GM19351 (cell line): Measurements from ENCODE around the gene PBRM1.
"Not testable (repeated sequence)": the region's sequence is repeated elsewhere in the genome, so short reads cannot be mapped to it uniquely, and the experiment has no call there.

ENCODE experiments used
- ATAC-seq: cut with Tn5 transposase; IDR thresholded peaks from one replicate; pipeline ENCODE4 v1.9.1; 2021; ENCODE audit warnings: mild to moderate bottlenecking, moderate library complexity; ENCODE audit not compliant: unreplicated experiment

The PBRM1 gene

DNA sequence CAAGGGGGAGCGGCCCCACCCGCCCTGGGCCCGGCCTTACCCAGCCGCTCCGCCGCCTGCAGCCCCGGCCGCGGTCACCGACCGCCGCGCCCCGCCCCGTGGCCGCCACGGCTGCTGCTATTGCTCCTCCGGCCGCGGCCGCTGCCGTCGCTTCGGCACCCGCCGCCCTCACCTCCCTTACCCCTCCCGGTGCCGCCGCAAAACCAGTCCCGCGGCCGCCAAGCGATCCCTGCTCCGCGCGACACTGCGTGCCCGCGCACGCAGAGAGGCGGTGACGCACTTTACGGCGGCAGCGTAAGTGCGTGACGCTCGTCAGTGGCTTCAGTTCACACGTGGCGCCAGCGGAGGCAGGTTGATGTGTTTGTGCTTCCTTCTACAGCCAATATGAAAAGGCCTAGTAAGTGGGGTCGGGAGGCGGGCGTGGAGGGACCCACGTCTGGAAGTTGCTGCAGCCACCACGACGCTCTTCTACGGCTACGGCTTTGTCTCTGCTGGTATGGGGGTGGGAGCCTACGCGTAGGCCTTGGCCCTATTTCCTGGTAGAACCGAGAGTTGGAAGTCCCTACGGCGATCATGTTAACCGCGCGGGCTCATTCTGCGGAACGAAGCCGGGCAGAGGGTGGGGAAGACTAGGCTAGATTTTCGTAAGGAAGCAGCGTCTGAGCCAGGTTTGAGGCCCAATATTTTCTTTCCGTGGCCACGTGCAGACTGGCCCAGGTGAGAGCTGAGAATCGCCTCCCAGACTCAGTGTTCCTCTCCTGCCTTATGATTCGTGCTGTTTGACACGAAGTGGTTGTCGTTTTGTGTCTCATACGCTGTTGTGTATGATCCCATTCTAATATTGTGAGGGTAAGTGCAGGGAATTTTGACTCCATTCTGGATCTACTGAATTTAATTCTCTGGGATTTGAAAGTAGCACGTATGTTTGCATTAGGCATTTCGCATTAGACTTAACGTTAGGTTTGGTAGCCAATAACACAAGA lies at the start of gene PBRM1, which contains the start of gene GNL3:
PBRM1 (minus strand) TSS at position 205 of the 983 bp plus-strand sequence.
GNL3 (plus strand) TSS at position 324 of the 983 bp plus-strand sequence; CDS start at position 385, 61 bp downstream.
- ATAC-seq: peak; percentile 55

DNA sequence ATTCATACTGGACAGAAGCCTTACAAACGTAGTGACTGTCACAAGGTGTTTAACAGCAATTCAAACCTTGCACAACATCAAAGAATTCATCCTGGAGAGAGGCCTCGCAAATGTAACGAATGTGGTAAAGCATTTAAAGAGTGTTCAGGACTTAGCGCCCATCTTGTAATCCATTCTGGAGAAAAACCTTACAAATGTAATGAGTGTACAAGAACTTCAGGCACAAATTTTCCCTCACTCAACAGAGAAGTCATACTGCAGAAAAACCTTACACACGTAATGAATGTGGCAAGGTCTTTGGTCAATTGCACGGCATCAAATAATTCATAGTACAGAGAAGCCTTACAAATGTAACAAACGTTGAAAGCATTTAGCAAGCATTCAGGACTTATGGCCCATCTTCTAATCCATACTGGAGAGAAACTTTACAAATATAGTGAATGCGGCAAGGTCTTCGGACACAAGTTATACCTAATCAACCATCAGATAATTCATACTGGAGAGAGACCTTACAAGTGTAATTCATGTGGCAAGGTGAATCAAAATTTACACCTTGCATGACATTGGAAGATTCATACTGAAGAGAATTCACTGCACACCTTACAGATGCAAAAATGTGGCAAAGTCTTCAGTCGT lies 47.7 kb upstream of the PBRM1 start:
- ATAC-seq: no peak

DNA sequence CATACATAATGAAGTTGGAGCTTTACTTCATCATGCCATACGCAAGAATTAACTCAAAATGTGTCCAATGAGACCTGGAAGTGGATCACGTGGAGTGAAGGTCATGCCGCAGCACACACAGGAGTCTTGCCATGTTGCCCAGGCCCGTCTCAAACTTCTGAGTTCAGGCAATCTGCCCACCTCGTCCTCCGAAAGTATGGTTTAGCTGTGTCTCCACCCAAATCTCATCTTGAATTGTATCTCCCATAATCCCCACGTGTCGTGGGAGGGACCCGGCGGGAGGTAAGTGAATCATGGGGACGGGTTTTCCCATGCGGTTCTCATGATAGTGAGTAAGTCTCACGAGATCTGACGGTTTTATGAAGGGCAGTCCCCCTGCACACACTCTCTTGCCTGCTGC lies 45.9 kb upstream of the PBRM1 start:
- ATAC-seq: no peak

DNA sequence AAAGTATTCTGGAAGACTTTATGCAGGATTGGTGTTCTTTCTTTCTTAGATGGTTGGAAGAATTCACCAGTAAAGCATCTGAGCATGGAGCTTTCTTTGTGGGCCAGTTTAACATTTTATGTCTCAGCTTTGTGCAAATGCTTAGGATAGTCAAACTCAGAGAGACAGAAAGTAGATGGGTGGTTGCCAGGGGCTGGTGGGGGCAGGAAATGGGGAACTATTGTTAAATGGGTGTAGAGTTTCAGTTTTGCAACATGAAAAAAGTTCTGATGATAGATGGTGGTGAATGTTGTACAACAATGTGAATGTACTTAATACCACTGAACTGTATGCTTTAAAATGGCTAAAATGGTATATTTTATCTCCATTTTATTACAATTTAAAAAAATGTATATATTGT lies 45.0 kb upstream of the PBRM1 start:
- no peak for ATAC-seq

DNA sequence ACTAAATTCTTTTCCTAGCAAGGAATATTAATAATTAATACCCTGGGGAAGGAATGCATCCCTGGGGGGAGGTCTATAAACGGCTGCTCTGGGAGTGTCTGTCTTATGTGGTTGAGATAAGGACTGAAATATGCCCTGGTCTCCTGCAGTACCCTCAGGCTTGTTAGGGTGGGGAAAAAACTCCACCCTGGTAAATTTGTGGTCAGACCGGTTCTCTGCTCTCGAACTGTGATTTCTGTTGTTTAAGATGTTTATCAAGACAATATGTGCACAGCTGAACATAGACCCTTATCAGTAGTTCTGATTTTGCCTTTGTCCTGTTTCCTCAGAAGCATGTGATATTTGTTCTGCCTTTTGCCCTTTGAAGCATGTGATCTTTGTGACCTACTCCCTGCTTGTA lies 43.0 kb upstream of the PBRM1 start:
- not testable (repeated sequence) for ATAC-seq

DNA sequence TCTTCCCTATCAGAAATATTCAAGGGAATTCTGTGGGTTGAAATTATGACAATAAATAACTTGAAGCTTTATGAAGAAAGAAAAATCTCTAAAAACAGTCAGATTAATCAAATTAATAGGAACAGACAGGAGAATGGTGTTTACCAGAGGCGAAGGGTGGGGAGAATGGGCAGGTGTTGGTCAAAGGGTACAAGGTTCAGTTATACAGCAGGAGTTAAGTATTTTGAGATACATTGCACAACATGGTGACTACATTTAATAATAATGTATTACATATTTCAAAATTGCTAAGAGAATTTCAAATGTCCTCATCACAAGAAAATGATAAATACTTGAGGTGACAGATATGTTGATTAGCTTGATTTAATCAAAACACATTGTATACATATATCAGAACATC lies 38.8 kb upstream of the PBRM1 start:
- ATAC-seq: no peak

DNA sequence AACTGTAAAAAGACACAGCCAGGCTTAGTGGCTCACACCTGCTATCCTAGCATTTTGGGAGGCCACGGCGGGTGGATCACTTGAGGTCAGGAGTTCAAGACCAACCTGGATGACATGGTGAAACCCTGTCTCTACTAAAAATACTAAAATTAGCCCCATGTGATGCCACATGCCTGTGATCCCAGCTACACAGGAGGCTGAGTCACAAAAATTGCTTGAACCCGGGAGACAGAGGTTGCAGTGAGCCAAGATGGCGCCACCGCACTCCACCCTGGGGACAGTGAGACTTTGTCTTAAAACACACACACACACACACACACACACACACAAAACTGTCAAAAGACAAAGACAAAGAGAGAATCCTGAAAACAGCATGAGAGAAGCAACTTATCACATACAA lies 38.2 kb upstream of the PBRM1 start:
- ATAC-seq: no peak

DNA sequence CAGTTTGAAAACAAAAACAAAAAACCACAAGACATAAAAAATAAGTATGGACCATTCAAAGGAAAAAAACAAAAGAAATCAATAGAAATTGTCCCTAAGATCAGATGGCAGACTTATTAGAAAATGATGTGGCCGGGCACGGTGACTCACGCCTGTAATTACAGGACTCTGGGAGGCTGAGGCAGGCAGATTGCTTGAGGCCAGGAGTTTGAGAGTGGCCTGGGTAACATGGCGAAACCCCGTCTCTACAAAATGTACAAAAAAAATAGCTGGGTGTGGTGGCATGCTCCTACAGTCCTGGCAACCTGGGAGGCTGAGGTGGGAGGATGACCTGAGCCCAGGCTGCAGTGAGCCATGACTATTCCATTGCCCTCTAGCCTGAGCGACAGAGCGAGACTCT lies 36.8 kb upstream of the PBRM1 start:
- ATAC-seq: no peak

DNA sequence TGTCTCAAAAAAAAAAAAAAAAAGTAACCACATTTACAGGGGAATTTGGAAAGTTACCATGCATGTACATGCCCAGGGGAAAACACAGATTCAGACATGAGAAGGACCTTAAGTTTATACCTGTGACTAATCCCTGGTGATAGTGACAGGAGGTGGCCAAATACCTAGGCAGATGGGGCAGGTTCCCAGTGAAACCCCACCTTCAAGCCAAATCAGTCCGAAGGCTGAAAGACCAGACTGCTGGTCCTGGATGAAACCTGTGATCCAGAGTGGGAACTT lies 36.0 kb upstream of the PBRM1 start:
- no peak for ATAC-seq

DNA sequence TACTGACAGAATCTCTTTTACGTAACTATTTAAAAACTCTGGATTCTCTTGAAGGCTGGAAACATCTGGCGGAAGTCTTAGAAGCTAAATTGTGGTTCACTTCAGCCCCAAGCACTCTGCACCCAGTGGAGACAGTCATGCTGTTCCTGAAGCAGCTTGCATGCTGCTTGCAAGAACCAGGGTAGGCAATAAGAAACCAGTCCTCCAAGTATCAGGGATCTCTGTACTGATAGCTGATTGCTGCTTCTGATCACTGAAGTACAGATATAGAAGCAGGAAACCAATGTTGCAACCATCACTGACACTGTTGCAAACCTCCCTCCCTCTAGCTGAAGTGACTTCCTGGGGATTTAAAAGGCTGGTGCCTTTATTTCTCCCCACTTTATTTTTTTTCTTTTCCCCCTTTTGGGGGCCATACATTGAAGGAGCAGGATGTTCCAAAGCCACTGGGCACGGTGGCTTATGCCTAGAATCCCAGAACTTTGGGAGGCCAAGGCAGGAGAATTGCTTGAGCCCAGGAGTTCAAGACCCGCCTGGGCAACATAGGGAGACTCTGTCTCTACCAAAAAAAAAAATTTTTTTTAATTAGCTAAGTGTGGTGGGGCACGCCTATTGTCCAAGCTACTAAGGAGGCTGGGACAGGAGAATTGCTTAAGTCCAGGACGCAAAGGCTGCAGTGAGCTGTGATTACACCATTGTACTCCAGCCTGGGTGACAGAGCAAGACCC lies 35.5 kb upstream of the PBRM1 start:
- ATAC-seq: peak; percentile 83

DNA sequence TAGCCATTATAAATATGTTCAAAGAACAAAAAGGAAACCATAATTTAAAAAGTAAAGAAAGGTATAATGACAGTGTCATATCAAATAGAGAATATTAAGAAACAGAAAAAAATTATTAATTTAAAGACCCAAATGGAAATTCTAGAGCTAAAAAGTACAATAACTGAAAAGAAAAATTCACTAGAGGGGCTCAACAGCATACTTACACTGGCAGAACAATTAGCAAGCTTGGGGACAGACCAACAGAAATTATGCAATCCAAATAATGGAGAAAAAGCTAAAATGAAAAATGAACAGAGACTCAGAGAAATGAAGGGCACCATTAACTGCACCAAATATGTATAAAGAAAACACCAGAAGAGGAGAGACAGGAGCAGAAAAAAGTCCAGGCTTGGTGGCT lies 33.9 kb upstream of the PBRM1 start:
- ATAC-seq: no peak

DNA sequence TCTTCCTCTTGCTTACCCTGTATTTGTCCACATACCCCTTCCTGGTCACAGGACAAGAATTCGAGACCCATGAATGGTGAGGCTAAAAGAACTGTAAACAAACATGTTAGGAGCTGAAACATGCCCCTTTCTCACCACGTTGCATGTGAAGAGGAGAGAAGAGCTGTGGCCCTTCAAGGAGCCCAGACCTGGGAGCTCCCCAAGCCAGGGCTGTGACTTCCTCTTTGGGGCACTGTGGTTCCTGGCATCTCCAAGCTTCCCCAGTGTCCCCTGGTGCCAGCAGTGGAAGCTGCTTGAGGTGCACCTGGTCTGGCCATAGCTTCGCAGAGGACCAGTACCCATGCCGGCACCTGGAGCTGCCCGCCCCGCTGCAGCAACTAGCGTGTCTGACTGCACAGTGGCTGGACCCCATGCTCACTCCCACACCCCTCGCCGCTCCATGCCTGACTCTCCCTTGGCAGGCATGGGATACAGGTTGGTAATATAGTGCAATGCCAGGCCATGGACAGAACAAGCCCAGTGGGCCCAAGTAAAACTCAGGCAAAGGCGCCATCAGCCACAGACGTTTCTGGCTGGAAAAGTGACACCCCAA lies 30.1 kb upstream of the PBRM1 start:
- ATAC-seq: no peak

DNA sequence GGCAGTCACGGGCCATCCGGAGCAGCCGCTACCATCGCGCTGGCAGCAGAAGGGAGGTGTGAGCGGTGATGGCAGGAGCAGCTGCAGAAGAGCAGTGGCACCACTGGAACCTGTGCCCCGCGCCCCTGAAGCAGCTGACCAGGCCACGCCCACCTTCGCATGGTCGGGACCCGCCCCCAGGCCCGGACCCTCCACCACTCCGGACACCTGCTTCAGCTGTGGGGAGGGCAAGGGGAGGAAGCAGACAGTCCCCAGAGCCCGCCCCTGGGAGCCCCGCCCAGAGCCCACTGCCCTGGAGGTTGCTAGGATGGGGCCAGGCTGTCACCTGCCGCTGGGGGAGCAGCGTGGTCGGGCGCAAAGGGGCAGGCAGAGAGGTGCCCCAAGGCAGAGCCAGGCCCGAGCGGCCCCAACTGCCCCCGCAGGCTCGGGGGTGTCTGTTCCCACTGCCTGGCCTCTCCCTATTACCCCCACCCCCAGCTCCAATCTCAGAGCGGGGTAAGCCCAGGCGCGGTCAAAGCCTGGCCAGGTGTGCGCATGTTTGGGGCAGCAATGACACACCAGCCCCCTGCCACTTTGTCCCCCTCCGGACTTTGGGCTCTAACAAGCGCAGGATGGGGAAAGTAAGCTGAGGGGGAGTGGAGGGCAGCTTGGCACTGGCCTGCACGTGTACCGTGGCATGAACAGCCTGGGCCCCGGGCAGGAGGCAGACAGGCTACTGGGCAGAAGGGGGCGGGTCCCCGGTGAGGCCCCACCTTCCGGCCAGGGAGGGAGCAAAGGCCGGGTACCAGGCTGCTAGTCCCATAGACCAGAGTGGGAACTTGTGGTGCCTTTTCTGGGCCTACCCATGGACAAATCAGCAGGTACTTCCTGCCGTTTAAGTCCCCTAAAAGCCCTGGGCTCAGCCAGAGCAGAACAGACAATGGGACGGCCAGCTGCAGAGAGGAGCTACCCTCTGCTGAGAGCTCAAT lies 28.9 kb upstream of the PBRM1 start:
- ATAC-seq: no peak

DNA sequence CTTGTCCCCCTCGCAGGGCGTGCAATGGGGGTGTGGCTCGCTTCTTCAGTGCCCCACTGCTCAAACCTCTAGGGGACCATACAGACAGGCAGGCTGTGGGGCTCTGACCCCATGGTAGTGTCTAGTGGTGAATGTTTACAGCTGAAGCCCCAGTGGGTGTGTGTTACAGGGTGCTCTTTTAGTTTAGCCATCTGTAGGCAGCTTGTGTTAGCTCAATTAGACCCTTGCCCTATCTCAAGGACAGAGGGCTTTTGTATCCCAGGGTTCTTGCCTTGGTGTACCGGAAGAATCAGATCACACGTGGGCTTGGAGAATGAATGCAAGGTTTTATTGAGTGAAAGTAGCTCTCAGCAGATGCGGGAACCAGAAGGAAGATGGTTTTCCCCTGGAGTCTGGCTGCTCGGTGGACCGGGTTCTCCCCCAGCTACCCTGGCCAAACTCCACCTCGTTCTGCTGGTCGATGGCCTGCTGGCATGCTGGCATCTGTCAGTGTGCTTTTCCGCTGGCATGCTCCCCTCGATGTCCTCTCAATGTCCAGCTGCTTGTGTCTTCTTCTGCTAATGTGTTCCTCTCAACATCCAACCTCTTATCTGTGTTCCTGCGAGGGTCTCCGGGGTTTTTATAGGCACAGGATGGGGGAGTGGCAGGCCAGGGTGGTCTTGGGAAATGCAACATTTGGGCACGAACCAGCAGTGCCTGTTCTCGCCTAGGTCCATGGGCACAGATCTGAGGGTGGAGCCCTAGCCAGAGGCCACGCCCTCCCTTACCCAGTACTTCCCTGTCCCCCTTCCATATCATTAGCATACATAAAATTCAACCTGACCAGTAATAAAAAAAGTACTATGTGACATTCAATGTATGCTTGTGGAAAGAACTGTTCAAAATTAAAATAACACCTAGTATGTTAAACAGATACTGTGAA lies 26.8 kb upstream of the PBRM1 start:
- no peak for ATAC-seq

DNA sequence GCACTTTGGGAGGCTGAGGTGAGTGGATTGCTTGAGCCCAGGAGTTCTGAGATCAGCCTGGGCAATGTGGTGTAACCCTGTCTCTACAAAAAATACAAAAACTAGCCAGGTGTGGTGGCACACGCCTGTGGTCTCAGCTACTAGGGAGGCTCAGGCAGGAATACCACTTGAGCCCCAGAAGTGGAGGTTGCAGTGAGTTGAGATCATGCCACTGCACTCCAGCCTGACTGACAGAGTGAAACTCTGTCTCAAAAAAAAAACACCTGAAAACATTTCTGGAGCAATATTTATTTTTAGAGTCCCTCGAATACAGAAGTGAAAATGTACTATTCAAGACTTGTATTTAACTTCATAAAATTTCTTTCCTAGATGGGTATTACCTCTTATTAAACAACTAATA lies 24.8 kb upstream of the PBRM1 start:
- peak; percentile 29 for ATAC-seq

DNA sequence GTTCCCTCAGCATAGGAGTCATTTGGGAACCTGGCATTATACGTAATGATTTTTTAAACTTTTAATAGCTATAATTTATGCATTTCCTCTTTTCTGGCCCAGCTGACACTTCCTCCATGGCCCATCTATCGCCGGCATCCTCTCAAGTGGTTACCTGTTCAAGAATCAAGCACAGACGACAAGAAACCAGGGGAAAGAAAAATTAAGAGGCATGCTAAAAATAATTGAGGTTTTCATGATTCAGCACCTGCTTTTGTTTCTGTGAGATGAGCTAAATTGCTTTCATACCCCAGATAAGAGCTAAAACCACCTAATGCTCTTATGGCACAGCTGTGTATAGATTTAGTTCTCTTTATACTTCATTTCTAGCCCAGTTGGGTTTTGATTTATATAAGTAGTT lies 21.9 kb upstream of the PBRM1 start:
- no peak for ATAC-seq

DNA sequence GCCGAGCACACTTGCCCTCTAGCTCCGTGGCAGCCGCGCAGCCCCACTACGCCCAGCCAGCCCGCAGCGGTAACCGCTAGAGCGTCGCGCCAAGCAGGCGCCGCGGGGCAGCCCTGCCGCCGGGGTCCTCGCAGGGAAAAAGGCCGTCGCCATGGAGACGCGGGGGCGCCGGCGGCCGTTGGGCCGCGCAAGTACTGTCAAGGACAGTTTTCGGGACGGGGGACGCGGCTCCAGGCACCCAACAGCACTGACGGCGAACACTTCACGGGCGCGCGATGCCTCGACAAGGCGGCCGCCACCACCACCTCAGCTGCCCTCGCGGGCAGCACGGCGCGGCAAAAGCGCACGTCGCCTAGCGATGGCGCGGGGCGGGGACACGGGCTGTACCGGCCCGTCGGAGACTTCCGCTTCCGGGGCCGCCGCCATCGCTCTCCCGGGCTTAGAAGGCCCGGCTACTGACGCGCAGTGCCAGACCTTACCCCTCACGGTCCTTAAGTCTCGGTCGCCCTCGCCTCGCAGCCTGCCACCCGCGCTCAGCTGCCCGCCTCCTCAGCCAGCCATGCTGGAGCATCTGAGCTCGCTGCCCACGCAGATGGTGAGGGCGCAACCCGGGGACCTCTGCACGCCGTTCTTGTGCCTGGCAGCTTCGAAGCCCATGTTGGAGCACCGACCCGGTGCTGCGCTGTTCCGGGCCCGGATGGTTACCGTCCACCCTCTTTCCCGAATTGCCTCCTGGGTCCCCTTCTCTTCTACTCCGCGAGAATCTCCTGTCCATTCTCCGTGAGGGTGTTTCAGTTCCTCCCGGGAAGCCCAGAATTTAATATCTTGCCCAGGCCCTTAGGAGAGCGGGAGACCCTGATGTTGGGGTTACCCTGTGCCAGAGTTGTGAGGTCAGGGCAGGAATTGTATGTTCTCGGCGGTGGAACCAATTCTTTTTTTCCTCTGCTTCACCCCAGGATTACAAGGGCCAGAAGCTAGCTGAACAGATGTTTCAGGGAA lies 20.3 kb upstream of the PBRM1 start, which contains the start of the genes GLT8D1 and SPCS1:
GLT8D1 (minus strand) TSS at position 104 of the 999 bp plus-strand sequence. CDS start 5,331 bp downstream, outside the sequence.
SPCS1 (plus strand) TSS at position 419 of the 999 bp plus-strand sequence; CDS start at position 560, 141 bp downstream.
- ATAC-seq: peak; percentile 74

DNA sequence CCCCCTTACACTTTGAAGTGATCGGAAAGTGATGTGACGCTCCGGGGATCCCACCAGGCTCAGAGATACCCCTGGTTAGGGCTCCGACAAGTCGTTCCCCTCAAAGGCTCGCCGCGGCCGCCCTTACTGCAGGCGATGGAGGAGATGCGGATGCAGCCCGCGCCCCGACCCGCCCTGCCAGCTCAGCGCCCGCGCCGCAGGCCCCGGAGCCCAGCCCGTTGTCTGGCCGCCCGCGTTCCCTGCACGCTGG lies 19.6 kb upstream of the PBRM1 start:
- no peak for ATAC-seq
